BE2C (cell line): ENCODE results near the gene NECTIN1.

Experiments used
- DNase-seq: peaks from one replicate; pipeline ENCODE4 v3.0.0-alpha.2; 2020
- H3K27me3 ChIP-seq: fragments of 250-450 bp; sonication (Bioruptor Pico); 2 replicates; pipeline ENCODE4 v1.5.1; 2020; ENCODE audit warnings: mild to moderate bottlenecking
- H3K36me3 ChIP-seq: fragments of 250-450 bp; sonication (Bioruptor Pico); 2 replicates; pipeline ENCODE4 v1.5.1; 2020; ENCODE audit warnings: mild to moderate bottlenecking
- H3K4me1 ChIP-seq: fragments of 250-450 bp; sonication (Bioruptor Pico); 2 replicates; pipeline ENCODE4 v1.5.1; 2020
- H3K4me3 ChIP-seq: 2 replicates; pipeline ENCODE4 v1.5.1; 2011; ENCODE audit warnings: low read depth, low read length
- H3K9me3 ChIP-seq: fragments of 250-450 bp; sonication (Bioruptor Pico); 2 replicates; pipeline ENCODE4 v1.5.1; 2020
- TF ChIP-seq, protein P1 (sequence below): IDR thresholded peaks from 2 replicates; pipeline ENCODE4 v1.5.1; 2012; ENCODE audit warnings: mild to moderate bottlenecking, low read depth, low read length

Gene NECTIN1

DNA sequence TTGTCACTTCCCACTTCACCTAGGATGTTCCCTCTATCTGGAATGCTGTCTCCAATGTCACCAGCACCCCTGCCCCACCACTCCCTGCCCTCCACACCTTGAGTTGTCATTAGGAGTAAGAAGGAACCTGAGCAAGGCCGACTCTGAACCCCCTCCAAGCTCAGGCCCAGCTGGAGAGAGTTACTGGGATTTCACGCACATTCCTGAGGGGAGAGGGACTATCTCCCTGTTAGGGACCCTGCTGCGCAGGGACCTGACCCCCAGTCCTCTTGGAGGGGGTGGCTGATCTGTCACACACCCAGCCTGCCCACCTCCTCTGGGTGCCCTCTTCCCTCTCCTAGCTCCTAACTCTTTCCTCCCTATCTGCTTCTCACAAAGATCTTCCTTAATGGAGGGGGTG lies 81.7 kb downstream of the NECTIN1 start:
- TF ChIP-seq, protein P1, sequence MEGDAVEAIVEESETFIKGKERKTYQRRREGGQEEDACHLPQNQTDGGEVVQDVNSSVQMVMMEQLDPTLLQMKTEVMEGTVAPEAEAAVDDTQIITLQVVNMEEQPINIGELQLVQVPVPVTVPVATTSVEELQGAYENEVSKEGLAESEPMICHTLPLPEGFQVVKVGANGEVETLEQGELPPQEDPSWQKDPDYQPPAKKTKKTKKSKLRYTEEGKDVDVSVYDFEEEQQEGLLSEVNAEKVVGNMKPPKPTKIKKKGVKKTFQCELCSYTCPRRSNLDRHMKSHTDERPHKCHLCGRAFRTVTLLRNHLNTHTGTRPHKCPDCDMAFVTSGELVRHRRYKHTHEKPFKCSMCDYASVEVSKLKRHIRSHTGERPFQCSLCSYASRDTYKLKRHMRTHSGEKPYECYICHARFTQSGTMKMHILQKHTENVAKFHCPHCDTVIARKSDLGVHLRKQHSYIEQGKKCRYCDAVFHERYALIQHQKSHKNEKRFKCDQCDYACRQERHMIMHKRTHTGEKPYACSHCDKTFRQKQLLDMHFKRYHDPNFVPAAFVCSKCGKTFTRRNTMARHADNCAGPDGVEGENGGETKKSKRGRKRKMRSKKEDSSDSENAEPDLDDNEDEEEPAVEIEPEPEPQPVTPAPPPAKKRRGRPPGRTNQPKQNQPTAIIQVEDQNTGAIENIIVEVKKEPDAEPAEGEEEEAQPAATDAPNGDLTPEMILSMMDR: no peak
- no peaks in the 10 kb centered on the region for H3K27me3 ChIP-seq
- no peak for DNase-seq
- no peaks in the 10 kb centered on the region for H3K36me3 ChIP-seq
- H3K4me3 ChIP-seq: no peak overlapping the region
- peaks cover 26% of the 10 kb centered on the region for H3K4me1 ChIP-seq
- no peaks in the 10 kb centered on the region for H3K9me3 ChIP-seq

DNA sequence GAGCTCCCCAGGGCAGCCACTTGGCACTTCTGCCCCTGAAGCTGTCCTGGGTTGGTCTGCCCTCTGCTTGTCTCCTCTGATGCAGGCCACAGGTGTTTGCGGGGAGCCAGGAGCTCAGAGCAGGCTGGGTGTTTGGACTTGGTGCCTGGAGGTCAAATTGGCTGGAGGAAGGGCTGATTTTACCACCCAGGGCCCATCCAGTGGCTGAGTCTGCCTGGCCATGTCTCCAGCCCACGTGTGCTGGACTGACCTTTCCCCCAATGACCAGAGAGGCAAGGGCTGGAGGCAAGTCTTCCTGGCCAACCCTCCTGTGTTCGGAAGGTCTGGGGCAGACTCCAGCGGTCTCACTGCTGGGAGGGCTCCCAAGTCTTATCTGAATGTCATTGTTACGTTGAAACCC lies 84.0 kb downstream of the NECTIN1 start:
- no peak for DNase-seq
- peaks cover 19% of the 10 kb centered on the region for H3K4me1 ChIP-seq
- H3K4me3 ChIP-seq: no peak overlapping the region
- no peaks in the 10 kb centered on the region for H3K27me3 ChIP-seq
- no peaks in the 10 kb centered on the region for H3K9me3 ChIP-seq
- TF ChIP-seq, protein P1: no peak
- H3K36me3 ChIP-seq: no peaks in the 10 kb centered on the region

DNA sequence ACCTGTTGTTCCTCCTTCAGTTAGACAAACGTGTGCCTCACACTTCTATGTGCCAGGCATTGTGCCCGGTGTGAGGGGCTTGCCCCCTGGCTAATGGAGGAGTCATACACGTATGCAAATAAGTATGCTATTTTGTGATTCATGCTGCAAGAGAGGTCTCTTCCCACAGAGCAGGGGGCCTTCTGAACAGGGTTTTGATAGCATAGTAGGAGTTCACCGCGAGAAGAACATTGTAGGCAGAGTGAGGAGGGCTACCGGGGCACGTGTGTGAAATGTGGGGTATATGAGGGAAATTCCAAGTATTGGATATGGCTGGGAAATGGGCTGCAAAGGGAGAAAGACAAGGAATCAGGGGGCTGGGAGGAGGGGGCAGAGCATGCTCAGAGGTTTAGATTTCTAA lies 84.5 kb downstream of the NECTIN1 start:
- no peak for DNase-seq
- TF ChIP-seq, protein P1: no peak
- H3K4me3 ChIP-seq: no peak overlapping the region
- H3K27me3 ChIP-seq: no peaks in the 10 kb centered on the region
- H3K36me3 ChIP-seq: no peaks in the 10 kb centered on the region
- H3K9me3 ChIP-seq: no peaks in the 10 kb centered on the region
- H3K4me1 ChIP-seq: peaks cover 19% of the 10 kb centered on the region

DNA sequence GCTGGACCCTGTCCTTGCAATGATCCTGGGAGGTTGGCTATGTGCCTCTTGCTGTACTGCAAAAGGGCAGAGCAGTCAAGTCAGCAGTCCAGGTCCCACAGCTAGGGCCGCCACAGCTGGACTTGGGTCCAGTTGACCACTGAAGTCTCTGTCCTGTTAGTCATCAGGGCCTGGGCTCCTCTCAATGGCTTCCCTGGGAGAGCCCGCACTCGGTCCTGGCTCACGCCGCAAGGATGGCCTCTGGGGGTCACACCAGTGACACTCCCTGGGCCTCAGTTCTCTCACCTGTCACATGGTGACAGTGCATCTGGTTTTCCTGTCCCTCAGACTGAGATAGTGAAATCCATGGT lies 85.1 kb downstream of the NECTIN1 start:
- no peak overlapping the region for H3K4me3 ChIP-seq
- no peaks in the 10 kb centered on the region for H3K9me3 ChIP-seq
- H3K27me3 ChIP-seq: no peaks in the 10 kb centered on the region
- H3K36me3 ChIP-seq: no peaks in the 10 kb centered on the region
- DNase-seq: no peak
- H3K4me1 ChIP-seq: peaks cover 19% of the 10 kb centered on the region
- TF ChIP-seq, protein P1: no peak

DNA sequence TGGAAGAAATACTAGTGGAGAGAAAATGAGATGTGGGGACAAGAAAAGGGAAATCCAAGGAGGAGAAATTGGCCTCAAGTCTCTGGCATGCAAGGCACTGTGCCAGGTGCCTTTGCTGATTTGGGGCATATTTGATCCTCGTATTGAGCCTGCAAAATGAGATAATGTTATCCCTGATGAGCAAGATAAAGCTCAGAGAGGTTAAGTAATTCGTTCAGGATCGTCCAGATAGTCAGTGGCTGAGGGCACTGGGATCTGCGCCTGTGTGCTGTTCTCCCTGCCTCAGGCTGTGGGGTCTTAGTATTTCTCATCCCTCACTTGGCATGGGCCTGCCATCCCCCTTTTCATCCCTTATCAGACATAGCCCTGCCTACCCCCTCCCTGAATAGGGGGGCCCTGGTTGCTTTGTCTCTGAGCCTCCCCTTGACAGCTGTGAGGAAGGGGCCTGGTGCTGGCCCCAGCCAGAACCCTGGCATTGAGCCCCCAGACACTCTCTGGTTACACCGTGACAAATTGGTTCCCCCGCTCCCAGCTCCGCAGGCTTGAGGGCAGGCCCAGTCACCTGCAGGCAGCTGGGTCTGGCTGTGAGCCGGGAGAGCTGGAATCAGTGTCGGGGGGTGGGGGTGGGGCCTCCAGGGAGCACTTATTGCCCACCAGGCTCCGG lies 85.7 kb downstream of the NECTIN1 start:
- Histone ChIP-seq H3K4me3 (no peak overlapping the region), H3K27me3 (no peaks in the 10 kb centered on the region), H3K9me3 (no peaks in the 10 kb centered on the region), H3K36me3 (no peaks in the 10 kb centered on the region), H3K4me1 (peaks cover 19% of the 10 kb centered on the region)
- peak; percentile 79 for DNase-seq
- TF ChIP-seq, protein P1: no peak

DNA sequence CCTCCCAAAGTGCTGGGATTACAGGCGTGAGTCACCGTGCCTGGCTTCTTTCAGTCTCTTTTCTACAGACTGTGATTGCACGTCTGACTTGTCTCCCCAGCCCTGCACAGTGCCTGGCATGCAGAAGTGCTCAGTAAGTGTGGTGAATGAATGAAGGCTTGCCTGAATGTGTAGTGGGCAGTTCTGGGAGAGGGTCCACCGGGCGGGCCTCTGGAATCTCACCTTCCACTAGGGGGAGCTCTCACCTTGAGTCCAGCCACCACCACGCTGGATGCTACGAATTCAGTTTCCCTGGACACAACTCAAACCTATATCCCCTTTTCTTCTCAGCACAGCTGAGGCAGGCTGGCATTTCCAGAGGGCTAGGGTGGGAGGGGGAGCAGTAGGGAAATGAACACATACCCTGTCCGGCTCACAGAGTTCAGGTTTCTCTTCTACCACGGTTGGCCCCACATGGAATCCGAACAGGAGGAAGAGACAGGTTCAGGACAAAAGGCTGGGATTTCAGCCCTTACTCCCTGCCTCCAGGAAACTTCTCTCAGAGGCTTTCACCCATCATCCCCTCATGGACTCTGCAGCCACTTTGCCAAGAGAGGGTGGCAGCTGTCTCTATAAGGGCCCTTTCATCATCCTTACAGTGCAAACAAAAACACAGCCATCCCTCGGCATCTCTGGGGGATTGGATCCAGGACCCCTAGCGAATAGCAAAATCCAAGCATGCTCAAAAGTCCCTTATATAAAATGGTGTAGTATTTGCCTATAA lies 86.8 kb downstream of the NECTIN1 start:
- no peaks in the 10 kb centered on the region for H3K9me3 ChIP-seq
- H3K4me3 ChIP-seq: no peak overlapping the region
- TF ChIP-seq, protein P1: peak; percentile 72
- no peak for DNase-seq
- H3K4me1 ChIP-seq: peaks cover 19% of the 10 kb centered on the region
- no peaks in the 10 kb centered on the region for H3K36me3 ChIP-seq
- H3K27me3 ChIP-seq: no peaks in the 10 kb centered on the region
